Measurements from ENCODE around the gene HINT2. TPM values are rescaled to one million over a fixed set of nuclear protein-coding genes. Genes with fewer than 3 reads are reported as not detected.

HINT2 gene
- total RNA-seq, 3 donors from 2014 or later, result 25.0 to 55.7 (median 32.1) TPM

- H3K4me3 ChIP-seq, result no peak overlapping the region
- intact Hi-C loops (cut with DNase I; ENCODE audit: low total_unique reads), result loop anchor here (10.0 kb wide), 1 partner anchor 1895 kb away; no protein-coding TSS in a partner anchor
- H3K9me3 ChIP-seq, result no peaks in the 10 kb centered on the region
- TF ChIP-seq CTCF (IDR thresholded peaks at IDR 0.05) (no peak), POLR2A (IDR thresholded peaks at IDR 0.05) (no peak), POLR2AphosphoS5 (IDR thresholded peaks at IDR 0.05) (no peak)
- H3K36me3 ChIP-seq, result no peaks in the 10 kb centered on the region
- peaks cover 3 to 7% of the 10 kb centered on the region in 2 donors for H3K4me1 ChIP-seq
- no peak overlapping the region for H3K27ac ChIP-seq
- DNase-seq (ENCODE audit: low spot score in 2 of 2), result no peak
- H3K27me3 ChIP-seq, result no peaks in the 10 kb centered on the region
Measured at GRCh38 chr9:35839926-35840325, 25.1 kb upstream of the HINT2 start.

- intact Hi-C loops (cut with DNase I; ENCODE audit: low total_unique reads), result loop anchor here (10.0 kb wide), 1 partner anchor 1898 kb away; no protein-coding TSS in a partner anchor
- TF ChIP-seq POLR2AphosphoS5 (IDR thresholded peaks at IDR 0.05), result no peak
- TF ChIP-seq CTCF (IDR thresholded peaks at IDR 0.05), result no peak
- TF ChIP-seq POLR2A (IDR thresholded peaks at IDR 0.05), result no peak
- DNase-seq (ENCODE audit: low spot score in 2 of 2), result no peak
- no peak overlapping the region for H3K27ac ChIP-seq
- no peaks in the 10 kb centered on the region for H3K9me3 ChIP-seq
- H3K4me1 ChIP-seq, result peaks cover 4 to 15% of the 10 kb centered on the region in 2 donors
- no peaks in the 10 kb centered on the region for H3K27me3 ChIP-seq
- no peaks in the 10 kb centered on the region for H3K36me3 ChIP-seq
- H3K4me3 ChIP-seq, result no peak overlapping the region
Measured at GRCh38 chr9:35836595-35836994, 21.8 kb upstream of the HINT2 start.

- intact Hi-C loops (cut with DNase I; ENCODE audit: low total_unique reads), result loop anchor here (10.0 kb wide), 1 partner anchor 1899 kb away; no protein-coding TSS in a partner anchor
- no peak for TF ChIP-seq CTCF (IDR thresholded peaks at IDR 0.05)
- TF ChIP-seq POLR2AphosphoS5 (IDR thresholded peaks at IDR 0.05), result no peak
- no peak for TF ChIP-seq POLR2A (IDR thresholded peaks at IDR 0.05)
- DNase-seq (ENCODE audit: low spot score in 2 of 2), result no peak
- peak overlapping the region in 1 of 2 donors; percentile 93 for H3K27ac ChIP-seq
- H3K4me1 ChIP-seq, result peaks cover 4 to 16% of the 10 kb centered on the region in 2 donors
- H3K27me3 ChIP-seq, result no peaks in the 10 kb centered on the region
- no peaks in the 10 kb centered on the region for H3K9me3 ChIP-seq
- no peaks in the 10 kb centered on the region for H3K36me3 ChIP-seq
- H3K4me3 ChIP-seq, result no peak overlapping the region
Measured at GRCh38 chr9:35835766-35836165, 20.9 kb upstream of the HINT2 start.

- Histone ChIP-seq H3K27ac (peak overlapping the region; percentile 85 to 93), H3K9me3 (no peaks in the 10 kb centered on the region), H3K27me3 (no peaks in the 10 kb centered on the region), H3K4me1 (peaks cover 4 to 16% of the 10 kb centered on the region in 2 donors), H3K36me3 (no peaks in the 10 kb centered on the region), H3K4me3 (no peak overlapping the region)
- DNase-seq (ENCODE audit: low spot score in 2 of 2), result no peak
- TF ChIP-seq POLR2AphosphoS5 (IDR thresholded peaks at IDR 0.05), result no peak
- peak in 1 of 3 donors; percentile 17 for TF ChIP-seq CTCF (IDR thresholded peaks at IDR 0.05)
- TF ChIP-seq POLR2A (IDR thresholded peaks at IDR 0.05), result no peak
- intact Hi-C loops (cut with DNase I; ENCODE audit: low total_unique reads), result loop anchor here (10.0 kb wide), 1 partner anchor 1900 kb away; no protein-coding TSS in a partner anchor
Measured at GRCh38 chr9:35835216-35835632, 20.4 kb upstream of the HINT2 start.

- H3K4me1 ChIP-seq, result peaks cover 4 to 16% of the 10 kb centered on the region in 2 donors
- no peaks in the 10 kb centered on the region for H3K9me3 ChIP-seq
- H3K27me3 ChIP-seq, result no peaks in the 10 kb centered on the region
- peak overlapping the region; percentile 85 to 93 for H3K27ac ChIP-seq
- intact Hi-C loops (cut with DNase I; ENCODE audit: low total_unique reads), result loop anchor here (5.0 to 10.0 kb wide), 2 partner anchors 177 to 1900 kb away; partner anchors contain the start of genes CCDC107 and RMRP
- TF ChIP-seq CTCF (IDR thresholded peaks at IDR 0.05) (no peak), POLR2AphosphoS5 (IDR thresholded peaks at IDR 0.05) (no peak), POLR2A (IDR thresholded peaks at IDR 0.05) (no peak)
- DNase-seq (ENCODE audit: low spot score in 2 of 2), result no peak
- H3K36me3 ChIP-seq, result no peaks in the 10 kb centered on the region
- no peak overlapping the region for H3K4me3 ChIP-seq
Measured at GRCh38 chr9:35834260-35835215, 19.7 kb upstream of the HINT2 start.
